ENCODE results near the gene POM121C.
"Not testable (repeated sequence)": the region's sequence is repeated elsewhere in the genome, so short reads cannot be mapped to it uniquely, and the experiment has no call there.

POM121C gene

DNA sequence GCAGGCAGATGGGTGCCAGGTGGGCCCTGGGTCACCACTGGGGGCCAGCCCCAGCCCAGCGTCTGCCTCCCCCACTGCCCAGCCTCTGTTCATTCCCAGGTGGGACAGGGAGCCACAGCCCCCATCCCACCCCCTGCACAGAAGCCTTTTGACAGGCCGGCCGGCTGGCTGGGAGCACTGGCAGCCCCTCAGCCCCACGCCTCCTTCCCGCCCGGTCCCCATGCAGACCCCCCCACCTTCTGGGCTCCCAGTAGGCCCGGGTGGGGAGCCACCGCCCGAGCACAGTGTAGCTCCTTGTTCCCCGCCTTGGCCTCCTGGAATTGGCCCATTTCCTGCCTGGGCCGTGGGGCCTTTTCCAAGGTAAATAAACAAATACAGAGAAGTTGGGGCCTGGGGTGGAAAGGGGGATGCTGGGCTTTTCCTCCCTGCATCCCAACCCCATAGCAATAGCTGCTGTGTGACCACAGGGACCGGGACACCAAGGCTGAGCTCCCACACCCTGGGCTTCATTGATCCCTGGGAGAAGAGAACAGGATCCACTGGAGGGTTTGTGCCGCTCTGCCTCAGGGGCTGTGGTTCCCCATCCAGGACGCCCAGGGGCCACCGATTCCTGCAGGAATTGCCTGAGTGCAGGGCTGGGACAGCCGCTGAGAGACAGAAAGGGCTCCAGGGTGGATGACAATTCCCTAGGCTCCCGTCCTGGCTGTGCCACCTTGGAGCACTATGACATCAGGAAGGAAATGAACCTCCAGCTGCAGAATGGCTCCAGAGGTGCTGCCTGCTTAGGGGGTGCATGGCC, 111.4 kb downstream of the POM121C start:
- not testable (repeated sequence) for DNase-seq

DNA sequence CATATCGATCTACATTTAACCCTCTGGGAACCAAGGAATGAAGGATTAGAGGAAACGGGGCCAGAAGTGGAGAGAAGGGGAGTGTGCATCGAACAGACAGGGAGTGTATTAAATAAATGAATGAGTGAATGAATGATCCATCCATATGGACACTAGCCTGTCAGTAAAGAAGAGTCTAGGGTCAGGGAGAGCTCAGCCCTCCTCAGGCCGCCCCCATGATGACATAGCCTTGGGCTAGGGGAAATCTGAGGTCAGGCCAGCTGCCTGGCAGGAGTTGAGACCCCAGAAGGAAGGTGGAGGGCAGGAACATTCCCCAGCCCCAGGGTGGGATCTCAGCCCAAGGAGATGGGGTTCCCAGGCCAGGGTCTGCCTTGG, 112.0 kb downstream of the POM121C start:
- DNase-seq: not testable (repeated sequence)

DNA sequence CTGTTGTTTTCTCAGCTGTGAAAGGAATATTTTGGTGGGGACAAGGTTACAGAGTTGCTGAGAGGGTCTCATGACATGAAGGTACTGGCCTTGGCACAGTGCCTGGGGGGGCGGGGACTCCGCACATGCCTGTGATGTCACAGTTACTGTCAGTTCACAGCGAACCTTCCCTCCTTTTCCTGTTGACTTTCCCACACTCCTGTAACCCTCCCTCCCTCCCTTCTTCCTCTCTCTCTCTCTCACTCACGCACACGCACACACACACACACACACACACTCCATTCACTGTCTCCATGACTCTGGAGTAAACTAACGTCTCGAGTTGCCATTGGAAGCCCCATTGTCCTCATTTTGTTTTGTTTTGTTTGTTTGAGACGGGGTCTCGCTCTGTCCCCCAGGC, 118.8 kb downstream of the POM121C start:
- DNase-seq: not testable (repeated sequence)
